ENCODE measurements around the gene MACROD2. TPM values are rescaled to one million over a fixed set of nuclear protein-coding genes. Genes with fewer than 3 reads are reported as not detected.
"Not testable (repeated sequence)": the region's sequence is repeated elsewhere in the genome, so short reads cannot be mapped to it uniquely, and the experiment has no call there.

MACROD2 gene
- total RNA-seq, 4 donors from 2014 or later: 1.8 to 4.8 (median 2.9) TPM

DNA sequence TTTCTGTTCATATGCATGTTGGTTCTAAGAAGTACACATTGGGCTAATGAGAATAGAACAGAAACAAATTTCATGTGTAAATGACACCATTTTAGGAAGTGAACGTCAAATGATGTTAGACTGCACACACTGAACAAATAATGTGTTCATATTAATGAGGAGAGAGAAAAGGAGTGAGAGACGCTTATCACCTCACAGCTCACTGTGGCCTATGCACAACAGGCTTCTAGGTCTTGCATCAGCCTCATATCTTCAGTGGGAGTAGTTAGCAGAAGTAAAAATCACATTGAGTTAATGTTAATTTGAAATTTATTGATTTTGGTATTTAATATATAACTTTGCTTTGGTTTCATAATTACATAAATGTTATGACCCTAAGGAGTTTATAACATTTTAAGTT lies 454.9 kb downstream of the MACROD2 start:
- Histone ChIP-seq H3K27me3 (no peaks in the 10 kb centered on the region), H3K36me3 (no peaks in the 10 kb centered on the region), H3K9me3 (no peaks in the 10 kb centered on the region), H3K27ac (no peak overlapping the region), H3K4me3 (no peak overlapping the region), H3K4me1 (no peaks in the 10 kb centered on the region)
- WGBS, 2 donors: 75 to 82% methylated on average over 2 of the region's 2 CpGs
- DNase-seq: no peak
- intact Hi-C loops (cut with DNase I): no loop called here
- TF ChIP-seq POLR2A (IDR thresholded peaks at IDR 0.05): no peak
- TF ChIP-seq, protein P1, sequence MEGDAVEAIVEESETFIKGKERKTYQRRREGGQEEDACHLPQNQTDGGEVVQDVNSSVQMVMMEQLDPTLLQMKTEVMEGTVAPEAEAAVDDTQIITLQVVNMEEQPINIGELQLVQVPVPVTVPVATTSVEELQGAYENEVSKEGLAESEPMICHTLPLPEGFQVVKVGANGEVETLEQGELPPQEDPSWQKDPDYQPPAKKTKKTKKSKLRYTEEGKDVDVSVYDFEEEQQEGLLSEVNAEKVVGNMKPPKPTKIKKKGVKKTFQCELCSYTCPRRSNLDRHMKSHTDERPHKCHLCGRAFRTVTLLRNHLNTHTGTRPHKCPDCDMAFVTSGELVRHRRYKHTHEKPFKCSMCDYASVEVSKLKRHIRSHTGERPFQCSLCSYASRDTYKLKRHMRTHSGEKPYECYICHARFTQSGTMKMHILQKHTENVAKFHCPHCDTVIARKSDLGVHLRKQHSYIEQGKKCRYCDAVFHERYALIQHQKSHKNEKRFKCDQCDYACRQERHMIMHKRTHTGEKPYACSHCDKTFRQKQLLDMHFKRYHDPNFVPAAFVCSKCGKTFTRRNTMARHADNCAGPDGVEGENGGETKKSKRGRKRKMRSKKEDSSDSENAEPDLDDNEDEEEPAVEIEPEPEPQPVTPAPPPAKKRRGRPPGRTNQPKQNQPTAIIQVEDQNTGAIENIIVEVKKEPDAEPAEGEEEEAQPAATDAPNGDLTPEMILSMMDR (IDR thresholded peaks at IDR 0.05): no peak

- H3K9me3 ChIP-seq: no peaks in the 10 kb centered on the region
- no peaks in the 10 kb centered on the region for H3K36me3 ChIP-seq
- DNase-seq: no peak
- H3K27ac ChIP-seq: no peak overlapping the region
- 79 to 85% methylated on average over 3 to 4 of the region's 4 CpGs for WGBS, 2 donors
- TF ChIP-seq, protein P1 (IDR thresholded peaks at IDR 0.05): no peak
- intact Hi-C loops (cut with DNase I): no loop called here
- H3K27me3 ChIP-seq: no peaks in the 10 kb centered on the region
- no peaks in the 10 kb centered on the region for H3K4me1 ChIP-seq
- H3K4me3 ChIP-seq: no peak overlapping the region
Observed at GRCh38 chr20:14451458-14451857, 456.1 kb downstream of the MACROD2 start.

- Histone ChIP-seq H3K27me3 (no peaks in the 10 kb centered on the region), H3K36me3 (no peaks in the 10 kb centered on the region), H3K4me1 (no peaks in the 10 kb centered on the region), H3K4me3 (no peak overlapping the region), H3K27ac (no peak overlapping the region), H3K9me3 (no peaks in the 10 kb centered on the region)
- intact Hi-C loops (cut with DNase I): no loop called here
- DNase-seq: no peak
- WGBS, 2 donors: 64 to 77% methylated on average over 3 of the region's 3 CpGs
- no peak for TF ChIP-seq POLR2A (IDR thresholded peaks at IDR 0.05)
- TF ChIP-seq, protein P1 (IDR thresholded peaks at IDR 0.05): no peak
Observed at GRCh38 chr20:14453259-14453658, 457.9 kb downstream of the MACROD2 start.

DNA sequence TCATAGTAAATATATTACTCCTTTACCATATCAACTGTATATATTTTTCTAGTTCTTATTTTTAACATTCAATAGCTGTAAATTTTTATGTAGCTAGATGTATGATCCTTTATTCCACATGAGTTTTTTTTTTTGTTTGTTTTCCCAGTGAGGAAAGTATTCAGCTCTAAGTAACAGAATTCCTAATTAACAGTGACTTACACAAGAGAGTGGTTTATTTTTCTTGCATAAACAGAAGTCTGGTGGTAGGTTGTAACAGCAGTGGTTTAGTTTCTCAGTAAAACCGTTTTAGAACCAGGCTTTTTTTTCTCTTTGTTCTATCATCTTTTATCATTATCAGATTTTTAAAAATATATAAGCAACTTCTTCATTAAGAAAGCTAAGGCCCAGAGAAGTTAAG lies 459.0 kb downstream of the MACROD2 start:
- 40 to 44% methylated on average over 1 of the region's 1 CpG for WGBS, 2 donors
- H3K4me3 ChIP-seq: no peak overlapping the region
- H3K27ac ChIP-seq: no peak overlapping the region
- no peaks in the 10 kb centered on the region for H3K36me3 ChIP-seq
- intact Hi-C loops (cut with DNase I): no loop called here
- no peak for DNase-seq
- H3K9me3 ChIP-seq: no peaks in the 10 kb centered on the region
- TF ChIP-seq POLR2A (IDR thresholded peaks at IDR 0.05): no peak
- TF ChIP-seq, protein P1 (IDR thresholded peaks at IDR 0.05): no peak
- no peaks in the 10 kb centered on the region for H3K4me1 ChIP-seq
- no peaks in the 10 kb centered on the region for H3K27me3 ChIP-seq

GRCh38 chr20:14467104-14467827 lies 471.9 kb downstream of the MACROD2 start:
- H3K4me3 ChIP-seq; H3K4me1 ChIP-seq; H3K27ac ChIP-seq; H3K9me3 ChIP-seq; DNase-seq; H3K36me3 ChIP-seq; intact Hi-C loops (cut with DNase I); H3K27me3 ChIP-seq: not testable (repeated sequence)
- 88% methylated on average over 12 to 16 of the region's 17 CpGs for WGBS, 2 donors
